Osteoblast (primary cell): Measurements from ENCODE around the gene ING5. TPM values are rescaled to one million over a fixed set of nuclear protein-coding genes. Genes with fewer than 3 reads are reported as not detected.
A peak's percentile ranks its signal among the peaks of the same experiment; 100 is the strongest.
"Not testable (repeated sequence)": the region's sequence is repeated elsewhere in the genome, so short reads cannot be mapped to it uniquely, and the experiment has no call there.

Source experiments
- DNase-seq: peaks from one replicate; pipeline ENCODE4 v3.0.0; 2011; ENCODE audit warnings: low spot score, mixed read lengths; ENCODE audit not compliant: insufficient read length; ENCODE audit errors: missing footprints
- H2AFZ ChIP-seq: 2 replicates; pipeline ENCODE4 v1.6.0; 2011; ENCODE audit warnings: mild to moderate bottlenecking, low read length
- H3K27ac ChIP-seq: 2 replicates; pipeline ENCODE4 v1.5.1; 2011; ENCODE audit warnings: mild to moderate bottlenecking, low read depth, low read length, moderate library complexity
- H3K27me3 ChIP-seq: 2 replicates; pipeline ENCODE4 v1.6.0; 2012; ENCODE audit warnings: mild to moderate bottlenecking, control low read depth, inconsistent platforms, low read length, moderate library complexity; ENCODE audit not compliant: insufficient read depth
- H3K36me3 ChIP-seq: 2 replicates; pipeline ENCODE4 v1.5.1; 2011; ENCODE audit warnings: mild to moderate bottlenecking, low read length, control low read depth, moderate library complexity; ENCODE audit not compliant: insufficient read depth
- H3K4me1 ChIP-seq: 2 replicates; pipeline ENCODE4 v1.5.1; 2011; ENCODE audit warnings: mild to moderate bottlenecking, low read length, control low read depth, moderate library complexity; ENCODE audit not compliant: insufficient read depth
- H3K4me2 ChIP-seq: 2 replicates; pipeline ENCODE4 v1.6.0; 2011; ENCODE audit warnings: mild to moderate bottlenecking, low read length; ENCODE audit not compliant: insufficient read depth
- H3K4me3 ChIP-seq: fragments of 200-600 bp; sonication (generic); 3 replicates; pipeline ENCODE4 v1.5.1; 2012; ENCODE audit warnings: mild to moderate bottlenecking, low read length, inconsistent platforms; ENCODE audit not compliant: insufficient read depth
- H3K79me2 ChIP-seq: 2 replicates; pipeline ENCODE4 v1.6.0; 2012; ENCODE audit warnings: mild to moderate bottlenecking, low read length, control low read depth, inconsistent platforms; ENCODE audit not compliant: insufficient read depth
- H3K9me3 ChIP-seq: 2 replicates; pipeline ENCODE4 v1.5.1; 2011; ENCODE audit warnings: low read depth, low read length, control low read depth
- H4K20me1 ChIP-seq: 2 replicates; pipeline ENCODE4 v1.6.0; 2012; ENCODE audit warnings: mild to moderate bottlenecking, low read length, control low read depth; ENCODE audit not compliant: insufficient read depth
- CTCF ChIP-seq: IDR thresholded peaks from 2 replicates; pipeline ENCODE4 v1.5.1; 2011; ENCODE audit warnings: mild to moderate bottlenecking, low read depth, low read length, moderate library complexity; ENCODE audit errors: extremely low read depth
- total RNA-seq: library from RNA; depleted of rRNA; stranded (reverse); fragments of >200 nt; gene quantifications from 2 replicates; pipeline ENCODE4 v1.2.3, GENCODE V29; 2012

ING5 gene
- total RNA-seq, 1 donor = 16.6 TPM

- H2AFZ ChIP-seq = no peak overlapping the region
- peaks cover 27% of the 10 kb centered on the region for H3K36me3 ChIP-seq
- peak; percentile 96 for DNase-seq
- no peak overlapping the region for H3K4me3 ChIP-seq
- no peak overlapping the region for H3K4me2 ChIP-seq
- no peaks in the 10 kb centered on the region for H3K9me3 ChIP-seq
- H3K27ac ChIP-seq = peak overlapping the region; percentile 28
- H3K27me3 ChIP-seq = no peaks in the 10 kb centered on the region
- peaks cover 57% of the 10 kb centered on the region for H4K20me1 ChIP-seq
- H3K4me1 ChIP-seq = peaks cover 19% of the 10 kb centered on the region
- TF ChIP-seq CTCF = no peak
- peaks cover 33% of the 10 kb centered on the region for H3K79me2 ChIP-seq
These were observed 39.2 kb downstream of the ING5 start for GRCh38 chr2:241741016-241741415.

GRCh38 chr2:241742320-241742939, 40.6 kb downstream of the ING5 start:
- H3K4me3 ChIP-seq = no peak overlapping the region
- no peak overlapping the region for H3K4me2 ChIP-seq
- TF ChIP-seq CTCF = no peak
- H3K27ac ChIP-seq = no peak overlapping the region
- peaks cover 57% of the 10 kb centered on the region for H4K20me1 ChIP-seq
- no peak for DNase-seq
- H3K79me2 ChIP-seq = peaks cover 28% of the 10 kb centered on the region
- H3K36me3 ChIP-seq = peaks cover 29% of the 10 kb centered on the region
- peaks cover 19% of the 10 kb centered on the region for H3K4me1 ChIP-seq
- H3K27me3 ChIP-seq = no peaks in the 10 kb centered on the region
- H3K9me3 ChIP-seq = no peaks in the 10 kb centered on the region
- no peak overlapping the region for H2AFZ ChIP-seq

DNA sequence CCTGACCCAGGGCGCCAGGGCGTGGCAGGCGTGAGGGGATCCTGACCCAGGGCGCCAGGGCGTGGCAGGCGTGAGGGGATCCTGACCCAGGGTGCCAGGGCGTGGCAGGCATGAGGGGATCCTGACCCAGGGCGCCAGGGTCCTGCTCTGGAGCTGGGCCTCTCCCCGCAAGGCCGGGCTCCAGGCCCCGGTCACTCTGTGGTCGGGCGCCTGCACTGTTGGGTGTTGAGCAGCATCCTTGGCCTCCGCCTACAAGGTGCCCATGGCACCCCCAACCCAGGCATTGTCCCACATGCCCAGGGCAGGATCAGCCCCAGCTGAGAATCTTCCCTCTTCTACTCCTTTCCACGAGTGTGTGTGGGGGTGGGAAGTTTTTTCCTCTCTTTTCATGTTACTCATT, 41.2 kb downstream of the ING5 start:
- Histone ChIP-seq H4K20me1 (peaks cover 54% of the 10 kb centered on the region), H3K79me2 (peaks cover 28% of the 10 kb centered on the region), H3K36me3 (peaks cover 29% of the 10 kb centered on the region), H3K4me1 (peaks cover 19% of the 10 kb centered on the region)
- H3K4me2 ChIP-seq, H2AFZ ChIP-seq, H3K27me3 ChIP-seq, H3K9me3 ChIP-seq, DNase-seq, H3K4me3 ChIP-seq, H3K27ac ChIP-seq: not testable (repeated sequence)

GRCh38 chr2:241743620-241744019, 41.8 kb downstream of the ING5 start:
- peaks cover 19% of the 10 kb centered on the region for H3K4me1 ChIP-seq
- no peaks in the 10 kb centered on the region for H3K27me3 ChIP-seq
- no peak overlapping the region for H3K27ac ChIP-seq
- H3K4me3 ChIP-seq = no peak overlapping the region
- H3K36me3 ChIP-seq = peaks cover 30% of the 10 kb centered on the region
- no peak for TF ChIP-seq CTCF
- H4K20me1 ChIP-seq = peaks cover 48% of the 10 kb centered on the region
- H2AFZ ChIP-seq = no peak overlapping the region
- no peak overlapping the region for H3K4me2 ChIP-seq
- H3K79me2 ChIP-seq = peaks cover 21% of the 10 kb centered on the region
- DNase-seq = no peak
- no peaks in the 10 kb centered on the region for H3K9me3 ChIP-seq
